K562 (cell line): Measurements from ENCODE around the gene LAMB4. TPM values are rescaled to one million over a fixed set of nuclear protein-coding genes. Genes with fewer than 3 reads are reported as not detected.

Source experiments
- ATAC-seq: fragments of 200-7000 bp; cut with Tn5 transposase; 3 replicates; pipeline ENCODE4 v1.9.1; 2020; ENCODE audit warnings: moderate library complexity
- BruUV-seq: library from RNA; stranded (reverse); fragments of 400-500 nt; replicated peaks from 2 replicates; lab custom pipeline; 2021; lab: Mats Ljungman, UMichigan
- CTCF ChIA-PET: fragments of 300-600 bp; formaldehyde crosslinking; extraction: SDS; loops from one replicate; lab custom pipeline; 2021; ENCODE audit warnings: low intra/inter-chr PET ratio; lab: Yijun Ruan, JAX
- POLR2A ChIA-PET: fragments of 300-600, 350-650 bp; sonication (Branson Sonifier 250); formaldehyde crosslinking; extraction: SDS; loops from one replicate; lab custom pipeline; 2021; ENCODE audit warnings: antibody characterized with exemption, inconsistent platforms; lab: Yijun Ruan, JAX
- DNase-seq, 4 experiments: peaks; one replicate each; pipeline versions ENCODE4 v3.0.0 to v3.0.0-alpha.2; 2011 to 2018; ENCODE audit warnings: low spot score in 3 of 4, mixed read lengths in 3 of 4; ENCODE audit errors: extremely low read depth in 1 of 4
- FAIRE-seq: peaks from 2 replicates; lab custom pipeline; 2011; peaks lifted over from hg19 to GRCh38; lab: Jason Lieb, UNC
- H2AFZ ChIP-seq: 2 replicates; pipeline ENCODE4 v1.6.0; 2011; ENCODE audit warnings: low read depth, low read length, control low read depth, inconsistent platforms
- H3K27ac ChIP-seq: fragments of 200-600 bp; 3 replicates; pipeline ENCODE4 v1.8.0; 2011; ENCODE audit warnings: low read depth, mild to moderate bottlenecking, control low read depth, inconsistent platforms, low read length, moderate library complexity, mixed read lengths; ENCODE audit errors: extremely low read depth
- H3K27me3 ChIP-seq, 2 experiments: fragments of 300-600 bp in 1 of 2; 2 replicates in 1 of 2; 3 replicates in 1 of 2; pipeline versions ENCODE4 v1.6.0 to v1.8.0; 2011; ENCODE audit warnings: inconsistent platforms in 2 of 2, low read length in 2 of 2, mild to moderate bottlenecking in 1 of 2, mixed read lengths in 1 of 2, moderate library complexity in 1 of 2; ENCODE audit not compliant: control insufficient read depth in 2 of 2, insufficient read depth in 2 of 2
- H3K36me3 ChIP-seq: fragments of 300-600 bp; 3 replicates; pipeline ENCODE4 v1.8.0; 2011; ENCODE audit warnings: mild to moderate bottlenecking, low read length, inconsistent platforms; ENCODE audit not compliant: control insufficient read depth, insufficient read depth
- H3K4me1 ChIP-seq, 2 experiments: fragments of 200-600 bp in 1 of 2; replicated peaks in 1 of 2; 2 replicates in 1 of 2; 3 replicates in 1 of 2; pipeline versions ENCODE4 v1.5.1 to v1.8.0; 2011; ENCODE audit warnings: inconsistent platforms in 2 of 2, low read length in 2 of 2, mild to moderate bottlenecking in 1 of 2, mixed read lengths in 1 of 2, moderate library complexity in 1 of 2; ENCODE audit not compliant: control insufficient read depth in 2 of 2, insufficient read depth in 2 of 2
- H3K4me2 ChIP-seq: 2 replicates; pipeline ENCODE4 v1.6.1; 2011; ENCODE audit warnings: low read length, control low read depth, inconsistent platforms, mixed read lengths; ENCODE audit not compliant: insufficient read depth
- H3K4me3 ChIP-seq: fragments of 200-600 bp; sonication (generic), shearing (Covaris generic); 2 replicates; pipeline ENCODE4 v1.5.1; 2016; ENCODE audit warnings: control low read depth, inconsistent platforms
- H3K79me2 ChIP-seq: fragments of 200-600 bp; 3 replicates; pipeline ENCODE4 v1.8.0; 2011; ENCODE audit warnings: low read length, inconsistent platforms; ENCODE audit not compliant: control insufficient read depth, insufficient read depth
- H3K9ac ChIP-seq, 2 experiments: 2 replicates each; pipeline versions ENCODE4 v1.6.0 to v1.6.1; 2011; ENCODE audit warnings: low read depth in 2 of 2, low read length in 2 of 2, control low read depth in 1 of 2, inconsistent platforms in 1 of 2, mild to moderate bottlenecking in 1 of 2, mixed read lengths in 1 of 2; ENCODE audit not compliant: insufficient read depth in 1 of 2
- H3K9me1 ChIP-seq: one replicate; pipeline ENCODE4 v1.6.0; 2011; ENCODE audit warnings: inconsistent platforms, mild to moderate bottlenecking, low read length, moderate library complexity; ENCODE audit not compliant: control insufficient read depth, insufficient read depth
- H3K9me3 ChIP-seq: replicated peaks from 2 replicates; pipeline ENCODE4 v1.5.1; 2011; ENCODE audit warnings: low read depth, low read length, inconsistent platforms; ENCODE audit not compliant: control insufficient read depth, insufficient read depth
- H4K20me1 ChIP-seq: replicated peaks from 2 replicates; pipeline ENCODE4 v1.6.1; 2011; ENCODE audit warnings: low read length, inconsistent platforms, mixed read lengths; ENCODE audit not compliant: control insufficient read depth, insufficient read depth
- CEBPB ChIP-seq: fragments of 450-650 bp; IDR thresholded peaks from 2 replicates; pipeline ENCODE4 v1.6.1; 2016; ENCODE audit warnings: missing genetic modification characterization, missing compliant biosample characterization
- MYBL2 ChIP-seq, 2 experiments: fragments of 450-650 bp in 1 of 2; sonication (generic) in 1 of 2; formaldehyde crosslinking in 1 of 2; IDR thresholded peaks; 2 replicates each; pipeline versions ENCODE4 v1.6.1 to v1.8.1; 2017 to 2022; ENCODE audit warnings: borderline replicate concordance in 1 of 2, inconsistent platforms in 1 of 2, low read depth in 1 of 2, mild to moderate bottlenecking in 1 of 2, missing genetic modification reagents in 1 of 2, moderate library complexity in 1 of 2
- PHF8 ChIP-seq: fragments of 200-600 bp; sonication (generic); IDR thresholded peaks from 2 replicates; pipeline ENCODE4 v1.6.1; 2012; ENCODE audit warnings: mixed run types, mild to moderate bottlenecking, inconsistent platforms, low read length, moderate library complexity, borderline replicate concordance
- POLR3G ChIP-seq: IDR thresholded peaks from 2 replicates; pipeline ENCODE4 v1.6.1; 2011; ENCODE audit not compliant: insufficient read length, insufficient replicate concordance; ENCODE audit errors: extremely low read depth
- SLC30A9 ChIP-seq: fragments of 250-450 bp; sonication (Bioruptor Pico); IDR thresholded peaks from 2 replicates; pipeline ENCODE4 v1.8.0; 2022; ENCODE audit warnings: mild to moderate bottlenecking, moderate library complexity
- ZFP36 ChIP-seq: fragments of 150-350 bp; IDR thresholded peaks from 2 replicates; pipeline ENCODE4 v1.6.1; 2018; ENCODE audit warnings: low read length, low read depth; ENCODE audit not compliant: partially characterized antibody
- ZNF184 ChIP-seq: sonication (generic); formaldehyde crosslinking; IDR thresholded peaks from 2 replicates; pipeline ENCODE4 v1.5.0; 2020; ENCODE audit warnings: missing genetic modification reagents
- ZNF778 ChIP-seq: fragments of 450-650 bp; formaldehyde crosslinking; IDR thresholded peaks from 2 replicates; pipeline ENCODE4 v1.4.0; 2020; ENCODE audit warnings: mild to moderate bottlenecking, moderate library complexity
- WGBS: fragments of 100-300 bp; shearing (Covaris generic); methylation state at CpG from one replicate; pipeline ENCODE4 v1.1.6; 2016; ENCODE audit warnings: low coverage, mixed read lengths; ENCODE audit not compliant: insufficient coverage; ENCODE audit errors: missing lambda C conversion rate; 5-methylcytosine and 5-hydroxymethylcytosine counted together
- in situ Hi-C: fragments of 300-500 bp; cut with MboI; formaldehyde crosslinking; loops from 4 replicates; pipeline ENCODE4 v1.15.0; 2018; ENCODE audit warnings: inconsistent platforms, mixed read lengths
- intact Hi-C: fragments of 100-400 bp; cut with micrococcal nuclease; formaldehyde crosslinking; loops from 2 replicates; pipeline ENCODE4 v1.14.2; 2022
- polyA plus RNA-seq, 8 experiments: library from polyadenylated mRNA; depleted of rRNA in 4 of 8; stranded (reverse) in 5 of 8; unstranded in 3 of 8; fragments of >200 nt; fragmentation: Nextera tagmentation in 2 of 8; fragmentation: Illumina TruSeq in 1 of 8; extraction: Ambion mirVana in 2 of 8; extraction: Trizol in 1 of 8; gene quantifications; 2 replicates each; pipeline versions ENCODE4 v1.2.1 to v1.2.3, GENCODE V29; 2011 to 2014; ENCODE audit warnings: inconsistent platforms in 1 of 8, missing spikeins in 1 of 8
- total RNA-seq, 7 experiments: library from RNA; depleted of rRNA in 6 of 7; stranded (reverse); fragments of >200 nt in 6 of 7; fragmentation: Illumina TruSeq in 2 of 7; extraction: Trizol in 2 of 7; gene quantifications; 2 replicates each; pipeline versions ENCODE4 v1.2.1 to v1.2.3, GENCODE V29; 2011 to 2021; ENCODE audit warnings: low replicate concordance in 1 of 7
- TF ChIP-seq, protein P1 (sequence below), 3 experiments: IDR thresholded peaks in 2 of 3; conservative IDR thresholded peaks in 1 of 3; 2 replicates each; pipeline ENCODE4 v1.5.1; 2011 to 2012; ENCODE audit warnings: low read length in 3 of 3, mild to moderate bottlenecking in 3 of 3, control low read depth in 2 of 3, improper control_type of control experiment in 1 of 3, inconsistent platforms in 1 of 3, low read depth in 1 of 3, mixed read lengths in 1 of 3, moderate library complexity in 1 of 3; ENCODE audit not compliant: insufficient read depth in 2 of 3
- TF ChIP-seq, protein P2 (sequence below): sonication (generic); formaldehyde crosslinking; IDR thresholded peaks from 2 replicates; pipeline ENCODE4 v1.8.0; 2022; ENCODE audit warnings: mild to moderate bottlenecking, missing genetic modification reagents
- TF ChIP-seq, protein P3 (sequence below): sonication (generic); formaldehyde crosslinking; IDR thresholded peaks from 2 replicates; pipeline ENCODE4 v1.8.0; 2023; ENCODE audit warnings: mild to moderate bottlenecking, missing genetic modification reagents

LAMB4 gene
- total and polyA plus RNA-seq, 9 of the 15 experiments (the other 6 are each of a cell fraction or from before 2014, with no cell fraction given) = 0.06 to 0.13 (median 0.07) TPM; not detected in 6

DNA sequence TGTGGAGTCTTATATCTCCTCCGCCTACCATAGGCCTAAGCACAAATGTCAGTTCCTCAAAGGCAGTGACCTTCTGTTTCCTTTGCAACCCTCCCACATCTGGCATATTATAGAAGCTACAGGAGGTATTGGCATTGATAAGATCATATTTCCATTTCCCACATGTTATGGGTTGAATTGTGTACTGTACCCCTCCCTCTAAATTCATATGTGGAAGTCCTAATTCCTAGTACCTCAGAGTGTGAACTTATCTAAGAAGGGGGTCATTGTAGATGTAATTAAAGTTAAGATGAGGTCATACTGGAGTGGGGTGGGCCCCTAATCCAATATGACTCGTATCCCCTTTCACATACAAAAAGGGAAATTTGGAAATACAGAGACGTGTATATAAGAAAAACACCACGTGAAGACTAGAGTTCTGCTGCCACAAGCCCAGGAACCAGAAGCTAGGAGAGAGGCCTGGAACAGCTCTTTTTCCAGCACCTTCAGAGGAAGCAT is 6.1 kb upstream of the LAMB4 start:
- H3K36me3 ChIP-seq = no peaks in the 10 kb centered on the region
- no peak overlapping the region for H3K9ac ChIP-seq
- H3K4me1 ChIP-seq = no peaks in the 10 kb centered on the region; a peak in 1 of 5 replicates
- no peak overlapping the region for H2AFZ ChIP-seq
- H4K20me1 ChIP-seq = no peaks in the 10 kb centered on the region
- no peak overlapping the region for H3K4me2 ChIP-seq
- 22% methylated on average over 4 of the region's 4 CpGs for WGBS
- peaks cover 0 to 3% of the 10 kb centered on the region in 2 experiments; a peak in 1 of 5 replicates for H3K27me3 ChIP-seq
- no peak overlapping the region for H3K4me3 ChIP-seq
- no peaks in the 10 kb centered on the region for H3K9me1 ChIP-seq
- DNase-seq = no peak
- ATAC-seq = no peak
- intact Hi-C loops = no loop called here
- in situ Hi-C loops = loop anchor here (25.0 kb wide), 2 partner anchors 399 to 924 kb away; partner anchors contain the start of gene CBLL1
- no TSS peak for BruUV-seq
- CTCF ChIA-PET = no interaction called here
- FAIRE-seq = no peak
- H3K79me2 ChIP-seq = no peaks in the 10 kb centered on the region
- no peak overlapping the region for H3K27ac ChIP-seq
- H3K9me3 ChIP-seq = no peaks in the 10 kb centered on the region
- POLR2A ChIA-PET = no interaction called here
- TF ChIP-seq CEBPB (tag) = no peak
- TF ChIP-seq POLR3G = no peak
- TF ChIP-seq, protein P1, sequence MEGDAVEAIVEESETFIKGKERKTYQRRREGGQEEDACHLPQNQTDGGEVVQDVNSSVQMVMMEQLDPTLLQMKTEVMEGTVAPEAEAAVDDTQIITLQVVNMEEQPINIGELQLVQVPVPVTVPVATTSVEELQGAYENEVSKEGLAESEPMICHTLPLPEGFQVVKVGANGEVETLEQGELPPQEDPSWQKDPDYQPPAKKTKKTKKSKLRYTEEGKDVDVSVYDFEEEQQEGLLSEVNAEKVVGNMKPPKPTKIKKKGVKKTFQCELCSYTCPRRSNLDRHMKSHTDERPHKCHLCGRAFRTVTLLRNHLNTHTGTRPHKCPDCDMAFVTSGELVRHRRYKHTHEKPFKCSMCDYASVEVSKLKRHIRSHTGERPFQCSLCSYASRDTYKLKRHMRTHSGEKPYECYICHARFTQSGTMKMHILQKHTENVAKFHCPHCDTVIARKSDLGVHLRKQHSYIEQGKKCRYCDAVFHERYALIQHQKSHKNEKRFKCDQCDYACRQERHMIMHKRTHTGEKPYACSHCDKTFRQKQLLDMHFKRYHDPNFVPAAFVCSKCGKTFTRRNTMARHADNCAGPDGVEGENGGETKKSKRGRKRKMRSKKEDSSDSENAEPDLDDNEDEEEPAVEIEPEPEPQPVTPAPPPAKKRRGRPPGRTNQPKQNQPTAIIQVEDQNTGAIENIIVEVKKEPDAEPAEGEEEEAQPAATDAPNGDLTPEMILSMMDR (IDR thresholded peaks at IDR 0.05 in 2 of 3, conservative IDR thresholded peaks at IDR 0.05 in 1 of 3; ENCODE audit: insufficient read depth in 2 of 3, low read depth in 1 of 3, low read length in 3 of 3) = no peak
- TF ChIP-seq SLC30A9 = no peak
- TF ChIP-seq, protein P2, sequence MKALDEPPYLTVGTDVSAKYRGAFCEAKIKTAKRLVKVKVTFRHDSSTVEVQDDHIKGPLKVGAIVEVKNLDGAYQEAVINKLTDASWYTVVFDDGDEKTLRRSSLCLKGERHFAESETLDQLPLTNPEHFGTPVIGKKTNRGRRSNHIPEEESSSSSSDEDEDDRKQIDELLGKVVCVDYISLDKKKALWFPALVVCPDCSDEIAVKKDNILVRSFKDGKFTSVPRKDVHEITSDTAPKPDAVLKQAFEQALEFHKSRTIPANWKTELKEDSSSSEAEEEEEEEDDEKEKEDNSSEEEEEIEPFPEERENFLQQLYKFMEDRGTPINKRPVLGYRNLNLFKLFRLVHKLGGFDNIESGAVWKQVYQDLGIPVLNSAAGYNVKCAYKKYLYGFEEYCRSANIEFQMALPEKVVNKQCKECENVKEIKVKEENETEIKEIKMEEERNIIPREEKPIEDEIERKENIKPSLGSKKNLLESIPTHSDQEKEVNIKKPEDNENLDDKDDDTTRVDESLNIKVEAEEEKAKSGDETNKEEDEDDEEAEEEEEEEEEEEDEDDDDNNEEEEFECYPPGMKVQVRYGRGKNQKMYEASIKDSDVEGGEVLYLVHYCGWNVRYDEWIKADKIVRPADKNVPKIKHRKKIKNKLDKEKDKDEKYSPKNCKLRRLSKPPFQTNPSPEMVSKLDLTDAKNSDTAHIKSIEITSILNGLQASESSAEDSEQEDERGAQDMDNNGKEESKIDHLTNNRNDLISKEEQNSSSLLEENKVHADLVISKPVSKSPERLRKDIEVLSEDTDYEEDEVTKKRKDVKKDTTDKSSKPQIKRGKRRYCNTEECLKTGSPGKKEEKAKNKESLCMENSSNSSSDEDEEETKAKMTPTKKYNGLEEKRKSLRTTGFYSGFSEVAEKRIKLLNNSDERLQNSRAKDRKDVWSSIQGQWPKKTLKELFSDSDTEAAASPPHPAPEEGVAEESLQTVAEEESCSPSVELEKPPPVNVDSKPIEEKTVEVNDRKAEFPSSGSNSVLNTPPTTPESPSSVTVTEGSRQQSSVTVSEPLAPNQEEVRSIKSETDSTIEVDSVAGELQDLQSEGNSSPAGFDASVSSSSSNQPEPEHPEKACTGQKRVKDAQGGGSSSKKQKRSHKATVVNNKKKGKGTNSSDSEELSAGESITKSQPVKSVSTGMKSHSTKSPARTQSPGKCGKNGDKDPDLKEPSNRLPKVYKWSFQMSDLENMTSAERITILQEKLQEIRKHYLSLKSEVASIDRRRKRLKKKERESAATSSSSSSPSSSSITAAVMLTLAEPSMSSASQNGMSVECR (CRISPR knock-in tag) = no peak
- no peak for TF ChIP-seq ZNF184 (CRISPR knock-in tag)
- TF ChIP-seq MYBL2 (IDR thresholded peaks at IDR 0.05; ENCODE audit: low read depth) = no peak
- TF ChIP-seq MYBL2 (CRISPR knock-in tag; IDR thresholded peaks at IDR 0.05; ENCODE audit: borderline replicate concordance) = no peak
- no peak for TF ChIP-seq ZNF778 (CRISPR knock-in tag)
- no peak for TF ChIP-seq PHF8
- no peak for TF ChIP-seq ZFP36
- TF ChIP-seq, protein P3, sequence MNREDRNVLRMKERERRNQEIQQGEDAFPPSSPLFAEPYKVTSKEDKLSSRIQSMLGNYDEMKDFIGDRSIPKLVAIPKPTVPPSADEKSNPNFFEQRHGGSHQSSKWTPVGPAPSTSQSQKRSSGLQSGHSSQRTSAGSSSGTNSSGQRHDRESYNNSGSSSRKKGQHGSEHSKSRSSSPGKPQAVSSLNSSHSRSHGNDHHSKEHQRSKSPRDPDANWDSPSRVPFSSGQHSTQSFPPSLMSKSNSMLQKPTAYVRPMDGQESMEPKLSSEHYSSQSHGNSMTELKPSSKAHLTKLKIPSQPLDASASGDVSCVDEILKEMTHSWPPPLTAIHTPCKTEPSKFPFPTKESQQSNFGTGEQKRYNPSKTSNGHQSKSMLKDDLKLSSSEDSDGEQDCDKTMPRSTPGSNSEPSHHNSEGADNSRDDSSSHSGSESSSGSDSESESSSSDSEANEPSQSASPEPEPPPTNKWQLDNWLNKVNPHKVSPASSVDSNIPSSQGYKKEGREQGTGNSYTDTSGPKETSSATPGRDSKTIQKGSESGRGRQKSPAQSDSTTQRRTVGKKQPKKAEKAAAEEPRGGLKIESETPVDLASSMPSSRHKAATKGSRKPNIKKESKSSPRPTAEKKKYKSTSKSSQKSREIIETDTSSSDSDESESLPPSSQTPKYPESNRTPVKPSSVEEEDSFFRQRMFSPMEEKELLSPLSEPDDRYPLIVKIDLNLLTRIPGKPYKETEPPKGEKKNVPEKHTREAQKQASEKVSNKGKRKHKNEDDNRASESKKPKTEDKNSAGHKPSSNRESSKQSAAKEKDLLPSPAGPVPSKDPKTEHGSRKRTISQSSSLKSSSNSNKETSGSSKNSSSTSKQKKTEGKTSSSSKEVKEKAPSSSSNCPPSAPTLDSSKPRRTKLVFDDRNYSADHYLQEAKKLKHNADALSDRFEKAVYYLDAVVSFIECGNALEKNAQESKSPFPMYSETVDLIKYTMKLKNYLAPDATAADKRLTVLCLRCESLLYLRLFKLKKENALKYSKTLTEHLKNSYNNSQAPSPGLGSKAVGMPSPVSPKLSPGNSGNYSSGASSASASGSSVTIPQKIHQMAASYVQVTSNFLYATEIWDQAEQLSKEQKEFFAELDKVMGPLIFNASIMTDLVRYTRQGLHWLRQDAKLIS (CRISPR knock-in tag) = no peak
